H1 (cell line): Measurements from ENCODE around the gene DYRK1B. TPM values are rescaled to one million over a fixed set of nuclear protein-coding genes. Genes with fewer than 3 reads are reported as not detected.

Experiments
- CTCF ChIA-PET: fragments of 300-600 bp; sonication (Branson Sonifier 250); formaldehyde crosslinking; loops from one replicate; lab custom pipeline; 2021; ENCODE audit not compliant: partially characterized antibody; lab: Charles Lee
- POLR2A ChIA-PET: fragments of 300-600 bp; sonication (Branson Sonifier 250); formaldehyde crosslinking; loops from one replicate; lab custom pipeline; 2021; ENCODE audit warnings: inconsistent platforms; ENCODE audit not compliant: partially characterized antibody; lab: Charles Lee
- DNase-seq, 2 experiments: peaks; one replicate each; pipeline versions ENCODE4 v3.0.0 to v3.0.0-alpha.2; 2010 to 2022; ENCODE audit warnings: low spot score in 2 of 2, low read depth in 1 of 2, mixed read lengths in 1 of 2
- FAIRE-seq: peaks from 2 replicates; lab custom pipeline; 2011; peaks lifted over from hg19 to GRCh38; lab: Jason Lieb, UNC
- H2AFZ ChIP-seq: 2 replicates; pipeline ENCODE4 v1.8.1; 2012; ENCODE audit warnings: low read length, inconsistent platforms
- H2AK5ac ChIP-seq: 2 replicates; pipeline ENCODE4 v1.6.1; 2013; ENCODE audit warnings: low read depth, low read length
- H2BK120ac ChIP-seq: replicated peaks from 2 replicates; pipeline ENCODE3; 2013; ENCODE audit warnings: low read depth, low read length, inconsistent platforms
- H2BK12ac ChIP-seq: 2 replicates; pipeline ENCODE4 v1.6.1; 2013; ENCODE audit warnings: low read depth, low read length
- H2BK15ac ChIP-seq: 2 replicates; pipeline ENCODE4 v1.6.1; 2013; ENCODE audit warnings: low read length
- H2BK20ac ChIP-seq: 2 replicates; pipeline ENCODE4 v1.6.1; 2013; ENCODE audit warnings: low read length
- H2BK5ac ChIP-seq: 2 replicates; pipeline ENCODE4 v1.6.1; 2013; ENCODE audit warnings: low read depth, low read length
- H3K14ac ChIP-seq: 2 replicates; pipeline ENCODE4 v1.6.1; 2013; ENCODE audit warnings: inconsistent platforms; ENCODE audit not compliant: insufficient read length
- H3K18ac ChIP-seq: 2 replicates; pipeline ENCODE4 v1.6.1; 2013; ENCODE audit warnings: low read length; ENCODE audit errors: extremely low read depth
- H3K23ac ChIP-seq: 2 replicates; pipeline ENCODE4 v1.6.1; 2013; ENCODE audit warnings: inconsistent platforms; ENCODE audit not compliant: insufficient read length
- H3K23me2 ChIP-seq: 2 replicates; pipeline ENCODE4 v1.6.1; 2013; ENCODE audit warnings: low read depth, low read length
- H3K27ac ChIP-seq: 2 replicates; pipeline ENCODE4 v1.6.1; 2011; ENCODE audit warnings: low read depth, low read length, inconsistent platforms
- H3K27me3 ChIP-seq, 4 experiments: replicated peaks in 1 of 4; 1 replicate in 1 of 4; 2 replicates in 3 of 4; pipeline versions ENCODE4 v1.6.1 to v1.8.1; 2011 to 2013; ENCODE audit warnings: low read length in 3 of 4, mild to moderate bottlenecking in 3 of 4, inconsistent platforms in 2 of 4, mixed read lengths in 2 of 4, moderate library complexity in 1 of 4; ENCODE audit not compliant: control insufficient read depth in 3 of 4, insufficient read depth in 3 of 4; ENCODE audit errors: extremely low read depth in 1 of 4
- H3K36me3 ChIP-seq, 4 experiments: 2 replicates each; pipeline versions ENCODE4 v1.6.1 to v1.8.1; 2011 to 2013; ENCODE audit warnings: mild to moderate bottlenecking in 4 of 4, low read length in 3 of 4, moderate library complexity in 2 of 4, control low read depth in 1 of 4, inconsistent platforms in 1 of 4; ENCODE audit not compliant: insufficient read depth in 4 of 4, control insufficient read depth in 2 of 4
- H3K4ac ChIP-seq: replicated peaks from 2 replicates; pipeline ENCODE3; 2013; ENCODE audit warnings: low read length, low read depth, mixed read lengths, inconsistent platforms; ENCODE audit not compliant: insufficient read length
- H3K4me1 ChIP-seq, 4 experiments: replicated peaks in 1 of 4; 1 replicate in 1 of 4; 2 replicates in 3 of 4; pipeline versions ENCODE4 v1.6.1 to v1.8.1; 2011 to 2013; ENCODE audit warnings: low read length in 3 of 4, inconsistent platforms in 2 of 4, mixed read lengths in 1 of 4; ENCODE audit not compliant: insufficient read depth in 4 of 4, control insufficient read depth in 3 of 4
- H3K4me2 ChIP-seq, 2 experiments: 2 replicates each; pipeline versions ENCODE4 v1.6.1 to v1.8.1; 2011 to 2013; ENCODE audit warnings: low read depth in 2 of 2, low read length in 2 of 2, control low read depth in 1 of 2, inconsistent platforms in 1 of 2, mild to moderate bottlenecking in 1 of 2; ENCODE audit not compliant: insufficient read depth in 1 of 2
- H3K4me3 ChIP-seq, 4 experiments: fragments of 200-600, 300-600 bp in 1 of 4; sonication (generic), shearing (Covaris generic), sonication (Bioruptor Twin) in 1 of 4; 2 replicates each; pipeline versions ENCODE4 v1.5.1 to v1.8.1; 2011 to 2016; ENCODE audit warnings: low read length in 4 of 4, low read depth in 3 of 4, control low read depth in 2 of 4, inconsistent platforms in 2 of 4, mild to moderate bottlenecking in 2 of 4, mixed read lengths in 1 of 4, moderate library complexity in 1 of 4; ENCODE audit not compliant: insufficient read depth in 2 of 4; ENCODE audit errors: extremely low read depth in 1 of 4
- H3K56ac ChIP-seq: replicated peaks from 2 replicates; pipeline ENCODE3; 2013; ENCODE audit warnings: low read depth, mild to moderate bottlenecking, mixed read lengths, low read length, inconsistent platforms; ENCODE audit not compliant: insufficient read length
- H3K79me1 ChIP-seq: 2 replicates; pipeline ENCODE4 v1.6.1; 2013; ENCODE audit warnings: low read depth, low read length, control low read depth
- H3K79me2 ChIP-seq, 2 experiments: 2 replicates each; pipeline versions ENCODE4 v1.6.1 to v1.8.1; 2012 to 2013; ENCODE audit warnings: low read length in 2 of 2, mild to moderate bottlenecking in 2 of 2, inconsistent platforms in 1 of 2; ENCODE audit not compliant: insufficient read depth in 2 of 2, control insufficient read depth in 1 of 2
- H3K9ac ChIP-seq, 4 experiments: replicated peaks in 1 of 4; 1 replicate in 1 of 4; 2 replicates in 3 of 4; pipeline versions ENCODE4 v1.6.1 to v1.8.1; 2011 to 2013; ENCODE audit warnings: low read depth in 3 of 4, low read length in 3 of 4, control low read depth in 2 of 4, mild to moderate bottlenecking in 2 of 4, moderate library complexity in 2 of 4, inconsistent platforms in 1 of 4; ENCODE audit errors: extremely low read depth in 1 of 4
- H3K9me3 ChIP-seq, 2 experiments: 2 replicates each; pipeline versions ENCODE4 v1.6.1 to v1.8.1; 2012 to 2013; ENCODE audit warnings: mild to moderate bottlenecking in 2 of 2, moderate library complexity in 2 of 2, control low read depth in 1 of 2, inconsistent platforms in 1 of 2, low read depth in 1 of 2, low read length in 1 of 2, mixed read lengths in 1 of 2; ENCODE audit not compliant: insufficient read depth in 2 of 2
- H4K20me1 ChIP-seq, 2 experiments: replicated peaks in 1 of 2; 2 replicates each; pipeline versions ENCODE3 to v1.8.1; 2011 to 2013; ENCODE audit warnings: inconsistent platforms in 2 of 2, low read length in 2 of 2, mild to moderate bottlenecking in 1 of 2; ENCODE audit not compliant: insufficient read depth in 2 of 2, control insufficient read depth in 1 of 2
- H4K5ac ChIP-seq: 2 replicates; pipeline ENCODE4 v1.6.1; 2013; ENCODE audit warnings: low read length, low read depth, mixed read lengths, inconsistent platforms; ENCODE audit not compliant: insufficient read length
- H4K8ac ChIP-seq: 2 replicates; pipeline ENCODE4 v1.8.0; 2013; ENCODE audit warnings: mild to moderate bottlenecking, moderate library complexity, low read length, inconsistent platforms; ENCODE audit not compliant: insufficient read depth; ENCODE audit errors: extremely low read depth
- H4K91ac ChIP-seq: replicated peaks from 2 replicates; pipeline ENCODE3; 2013; ENCODE audit warnings: low read length, mixed read lengths, inconsistent platforms; ENCODE audit not compliant: insufficient read length
- ASH2L ChIP-seq: fragments of 200-600, 300-600 bp; sonication (generic); IDR thresholded peaks from one replicate; pipeline ENCODE4 v1.7.1; 2017; ENCODE audit warnings: low read length
- CHD1 ChIP-seq: IDR thresholded peaks from 2 replicates; pipeline ENCODE4 v1.6.1; 2012; ENCODE audit warnings: low read depth, low read length, improper control_type of control experiment
- CREB1 ChIP-seq: IDR thresholded peaks from 2 replicates; pipeline ENCODE4 v1.6.1; 2012; ENCODE audit warnings: inconsistent platforms
- CTBP2 ChIP-seq: IDR thresholded peaks from 2 replicates; pipeline ENCODE4 v1.7.0; 2011; ENCODE audit warnings: borderline replicate concordance, mild to moderate bottlenecking, moderate library complexity, mixed read lengths, low read length; ENCODE audit not compliant: insufficient read depth, insufficient read length
- GTF2F1 ChIP-seq: IDR thresholded peaks from 2 replicates; pipeline ENCODE4 v1.6.1; 2012; ENCODE audit warnings: low read depth, low read length, improper control_type of control experiment, borderline replicate concordance
- HDAC6 ChIP-seq: IDR thresholded peaks from one replicate; pipeline ENCODE4 v1.7.1; 2012; ENCODE audit warnings: low read depth, mild to moderate bottlenecking, inconsistent platforms, low read length, moderate library complexity
- JUND ChIP-seq: IDR thresholded peaks from 2 replicates; pipeline ENCODE4 v1.6.1; 2011; ENCODE audit warnings: mild to moderate bottlenecking, improper control_type of control experiment, low read length
- KDM5A ChIP-seq: fragments of 200-600 bp; IDR thresholded peaks from 2 replicates; pipeline ENCODE4 v1.7.1; 2012; ENCODE audit warnings: mild to moderate bottlenecking, low read length, inconsistent platforms, mixed read lengths
- MAFK ChIP-seq: IDR thresholded peaks from 2 replicates; pipeline ENCODE4 v1.6.1; 2012; ENCODE audit warnings: low read depth, mild to moderate bottlenecking, improper control_type of control experiment, low read length
- POLR2AphosphoS5 ChIP-seq: IDR thresholded peaks from 2 replicates; pipeline ENCODE4 v1.6.1; 2011; ENCODE audit warnings: low read depth, low read length
- RXRA ChIP-seq: IDR thresholded peaks from 2 replicates; pipeline ENCODE4 v1.6.1; 2011; ENCODE audit warnings: low read depth, mild to moderate bottlenecking, low read length, moderate library complexity; ENCODE audit not compliant: insufficient read depth
- SIX5 ChIP-seq: IDR thresholded peaks from 2 replicates; pipeline ENCODE4 v1.6.1; 2011; ENCODE audit warnings: mild to moderate bottlenecking, low read depth, low read length
- SRF ChIP-seq: IDR thresholded peaks from 2 replicates; pipeline ENCODE4 v1.6.1; 2011; ENCODE audit warnings: mild to moderate bottlenecking, low read depth, low read length, moderate library complexity
- TAF1 ChIP-seq: IDR thresholded peaks from 2 replicates; pipeline ENCODE4 v1.6.1; 2011; ENCODE audit warnings: mild to moderate bottlenecking, low read depth, low read length
- WGBS, 2 experiments: shearing (Covaris generic) in 1 of 2; methylation state at CpG; one replicate each; pipeline versions ENCODE4 v1.1.6 to v1.1.7; 2013 to 2015; ENCODE audit warnings: low lambda C conversion rate in 2 of 2, mixed read lengths in 2 of 2, inconsistent platforms in 1 of 2, low coverage in 1 of 2, missing lambda C conversion rate in 1 of 2; ENCODE audit not compliant: insufficient replicate concordance in 2 of 2, insufficient coverage in 1 of 2, insufficient read length in 1 of 2; ENCODE audit errors: extremely low coverage in 1 of 2, missing lambda C conversion rate in 1 of 2; 5-methylcytosine and 5-hydroxymethylcytosine counted together
- polyA plus RNA-seq, 7 experiments: library from polyadenylated mRNA; depleted of rRNA in 3 of 7; stranded (reverse) in 5 of 7; unstranded in 2 of 7; fragments of >200 nt in 5 of 7; fragments of 200-250 nt in 2 of 7; gene quantifications; 1 replicate in 5 of 7; 2 replicates in 1 of 7; 4 replicates in 1 of 7; pipeline versions ENCODE4 v1.2.1 to v1.2.3, GENCODE V29; 2011 to 2013; ENCODE audit warnings: missing spikeins in 2 of 7, mixed read lengths in 2 of 7
- total RNA-seq: library from RNA; stranded (reverse); fragmentation: NEBNext Ultra II Directional; extraction: Animal tissue kit (Norgen Biotek cat#: 25700); gene quantifications from 2 replicates; pipeline ENCODE4 v1.2.1, GENCODE V29; 2021

Gene DYRK1B
- total and polyA plus RNA-seq, 2 of the 8 experiments (the other 6 are each of a cell fraction or from before 2014, with no cell fraction given) = 6.9 to 14.8 TPM

DNA sequence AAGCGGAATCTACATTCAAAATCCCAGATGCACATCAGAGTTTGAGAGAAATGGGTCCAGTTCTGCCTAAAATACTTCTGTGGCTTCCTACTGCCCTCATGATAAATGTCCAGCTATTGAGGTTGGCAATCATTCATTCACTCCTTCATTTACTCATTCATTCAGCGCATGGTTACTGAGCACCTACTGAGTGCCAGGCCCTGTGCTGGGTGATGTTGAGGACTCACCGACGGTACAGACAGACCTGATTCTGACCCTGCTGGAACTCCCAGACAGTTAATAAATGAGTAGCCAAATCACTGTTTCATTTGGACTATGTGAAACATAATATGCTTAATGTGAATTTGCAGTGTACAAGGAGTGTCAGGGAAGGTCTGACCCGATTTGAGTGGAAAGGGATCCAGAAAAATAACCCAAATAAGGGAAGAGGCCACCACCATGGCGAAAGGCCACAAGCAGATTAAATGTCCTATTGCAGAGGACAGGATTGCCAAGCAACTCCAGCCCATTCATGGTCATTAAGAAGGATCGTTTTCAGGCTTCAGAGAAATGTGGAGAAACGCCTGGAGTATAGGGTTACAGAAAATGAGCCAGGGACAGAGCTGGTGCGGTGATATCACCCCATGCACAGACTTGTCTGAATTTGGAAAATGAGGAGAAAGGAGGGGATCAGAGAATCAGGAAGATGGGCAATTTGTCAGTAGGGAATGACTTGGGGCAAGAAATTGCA lies 20.5 kb downstream of the DYRK1B start:
- H3K4me1 ChIP-seq = no peaks in the 10 kb centered on the region
- H3K79me2 ChIP-seq = no peaks in the 10 kb centered on the region
- H3K9me3 ChIP-seq = 0 out of 4 replicates have a peak, but pooled peaks cover 0 to 3% of the 10 kb centered on the region in 2 experiments
- no peak overlapping the region for H2BK20ac ChIP-seq
- no peak overlapping the region for H3K9ac ChIP-seq
- H4K5ac ChIP-seq = no peak overlapping the region
- H2AK5ac ChIP-seq = no peak overlapping the region
- H3K4me3 ChIP-seq = no peak overlapping the region
- 80% methylated on average over 9 of the region's 9 CpGs; no CpG with 5 or more reads in 1 of the 2 experiments for WGBS, 2 experiments
- H3K23ac ChIP-seq = no peak overlapping the region
- ChIA-PET CTCF (interaction anchor here (0.7 to 2.0 kb wide), 5 partner anchors 26 to 259 kb away, joined by 3 to 4 read pairs (median 3); no protein-coding TSS in a partner anchor), POLR2A (no interaction called here)
- no peak overlapping the region for H3K4me2 ChIP-seq
- H2AFZ ChIP-seq = no peak overlapping the region
- H3K79me1 ChIP-seq = no peaks in the 10 kb centered on the region; the same call in 1 of the 2 replicates
- H4K20me1 ChIP-seq = peaks cover 0 to 3% of the 10 kb centered on the region in 2 experiments
- H2BK120ac ChIP-seq = no peak overlapping the region
- H3K27ac ChIP-seq = no peak overlapping the region
- no peak overlapping the region for H3K18ac ChIP-seq
- H2BK5ac ChIP-seq = no peak overlapping the region
- H3K4ac ChIP-seq = no peak overlapping the region
- no peak for DNase-seq
- no peak overlapping the region for H4K91ac ChIP-seq
- no peaks in the 10 kb centered on the region for H3K27me3 ChIP-seq
- no peak for FAIRE-seq
- no peak overlapping the region for H3K14ac ChIP-seq
- 0 out of 2 replicates have a peak overlapping the region, but pooled peaks have one; percentile 17 for H2BK12ac ChIP-seq
- H3K23me2 ChIP-seq = no peaks in the 10 kb centered on the region
- H4K8ac ChIP-seq = no peak overlapping the region
- no peak overlapping the region for H2BK15ac ChIP-seq
- H3K56ac ChIP-seq = no peak overlapping the region
- H3K36me3 ChIP-seq = no peaks in the 10 kb centered on the region; a peak in 1 of 8 replicates
- TF ChIP-seq KDM5A (no peak), SRF (no peak), ASH2L (no peak), RXRA (no peak), CHD1 (no peak), HDAC6 (no peak), MAFK (no peak), SIX5 (no peak), GTF2F1 (no peak), JUND (no peak), POLR2AphosphoS5 (no peak), TAF1 (no peak), CREB1 (no peak), CTBP2 (no peak)
